RWPE1 (cell line): Measurements from ENCODE around the gene KRT10.

Experiments used
- CTCF ChIA-PET: fragments of 350-600 bp; sonication (Branson Sonifier 250); formaldehyde crosslinking; extraction: SDS; loops from one replicate; lab custom pipeline; 2021; lab: Yijun Ruan, JAX
- POLR2A ChIA-PET: fragments of 400-600 bp; formaldehyde crosslinking; extraction: SDS; loops from one replicate; lab custom pipeline; 2020; ENCODE audit warnings: antibody characterized with exemption; ENCODE audit not compliant: low non-redundant PET; lab: Yijun Ruan, JAX
- DNase-seq: peaks from one replicate; pipeline ENCODE4 v3.0.0; 2012; ENCODE audit warnings: low spot score
- H3K27ac ChIP-seq: fragments of 450-650 bp; 2 replicates; pipeline ENCODE4 v1.5.1; 2017
- CTCF ChIP-seq: fragments of 450-650 bp; conservative IDR thresholded peaks from 2 replicates; pipeline ENCODE4 v1.5.1; 2017; ENCODE audit warnings: low read depth, mild to moderate bottlenecking

Gene KRT10

GRCh38 chr17:40801157-40801556, 21.3 kb downstream of the KRT10 start:
- POLR2A ChIA-PET, result no interaction called here
- no peak overlapping the region for H3K27ac ChIP-seq
- CTCF ChIA-PET, result no interaction called here
- TF ChIP-seq CTCF, result no peak
- no peak for DNase-seq

- POLR2A ChIA-PET, result no interaction called here
- no peak for DNase-seq
- no peak overlapping the region for H3K27ac ChIP-seq
- CTCF ChIA-PET, result no interaction called here
- no peak for TF ChIP-seq CTCF
These were observed 22.0 kb downstream of the KRT10 start for GRCh38 chr17:40800381-40800780.

GRCh38 chr17:40799859-40800258, 22.6 kb downstream of the KRT10 start, which contains the start of gene KRT28:
KRT28 (minus strand) TSS chr17:40799959; CDS start chr17:40799893, 66 bp downstream.
- TF ChIP-seq CTCF, result no peak
- no peak for DNase-seq
- ChIA-PET CTCF (no interaction called here), POLR2A (no interaction called here)
- H3K27ac ChIP-seq, result no peak within 1 kb of the TSS

GRCh38 chr17:40796846-40797245, 25.6 kb downstream of the KRT10 start:
- no peak for TF ChIP-seq CTCF
- POLR2A ChIA-PET, result interaction anchor here (0.6 kb wide), 1 partner anchor 26 kb away, joined by 3 read pairs; no protein-coding TSS in a partner anchor
- DNase-seq, result no peak
- CTCF ChIA-PET, result no interaction called here
- H3K27ac ChIP-seq, result no peak overlapping the region

- POLR2A ChIA-PET, result no interaction called here
- CTCF ChIA-PET, result interaction anchor here (0.6 to 1.5 kb wide), 4 partner anchors 9 to 533 kb away, joined by 3 to 4 read pairs (median 3); no protein-coding TSS in a partner anchor
These were observed 27.3 kb downstream of the KRT10 start for GRCh38 chr17:40795019-40795667.

GRCh38 chr17:40794466-40794865, 27.9 kb downstream of the KRT10 start:
- H3K27ac ChIP-seq, result no peak overlapping the region
- CTCF ChIA-PET, result interaction anchor here (0.6 to 1.5 kb wide), 2 partner anchors 67 to 175 kb away, joined by 3 to 4 read pairs; no protein-coding TSS in a partner anchor
- no peak for DNase-seq
- POLR2A ChIA-PET, result no interaction called here
- TF ChIP-seq CTCF, result no peak

More at GRCh38 chr17:40795019-40795667, 27.3 kb downstream of the KRT10 start:
- DNase-seq, result no peak
- TF ChIP-seq CTCF, result no peak
- H3K27ac ChIP-seq, result no peak overlapping the region
